Activated naive CD8-positive, alpha-beta T cell treated with anti-CD3 and anti-CD28 coated beads for 36 hours (primary cell): ENCODE data around the gene LRRTM4. TPM values are rescaled to one million over a fixed set of nuclear protein-coding genes. Genes with fewer than 3 reads are reported as not detected.
"Not testable (repeated sequence)": the region's sequence is repeated elsewhere in the genome, so short reads cannot be mapped to it uniquely, and the experiment has no call there.

Source experiments
- DNase-seq: peaks from one replicate; pipeline ENCODE4 v3.0.0; 2021
- H3K27ac Mint-ChIP-seq: one replicate; pipeline ENCODE4 v1.8.0; 2022; ENCODE audit warnings: mild to moderate bottlenecking, moderate library complexity, mixed read lengths
- H3K27me3 Mint-ChIP-seq: one replicate; pipeline ENCODE4 v1.8.0; 2022; ENCODE audit warnings: mild to moderate bottlenecking, mixed read lengths
- H3K36me3 Mint-ChIP-seq: one replicate; pipeline ENCODE4 v1.8.0; 2021; ENCODE audit warnings: mild to moderate bottlenecking, mixed read lengths
- H3K4me1 Mint-ChIP-seq: one replicate; pipeline ENCODE4 v1.8.0; 2021; ENCODE audit warnings: mixed read lengths
- H3K4me3 Mint-ChIP-seq: one replicate; pipeline ENCODE4 v1.8.0; 2022; ENCODE audit warnings: mild to moderate bottlenecking, moderate library complexity, mixed read lengths
- H3K9me3 Mint-ChIP-seq: one replicate; pipeline ENCODE4 v1.8.0; 2022; ENCODE audit warnings: mixed read lengths
- total RNA-seq, 2 experiments: library from RNA; stranded (reverse); gene quantifications; one replicate each; pipeline ENCODE4 v1.2.3, GENCODE V29; 2021

LRRTM4 gene
- total RNA-seq, 2 experiments from 2014 or later: not detected

GRCh38 chr2:77081597-77081996 lies 440.6 kb downstream of the LRRTM4 start:
- Mint-ChIP-seq H3K36me3 (no peaks in the 10 kb centered on the region), H3K27me3 (no peaks in the 10 kb centered on the region), H3K9me3 (peaks cover 9% of the 10 kb centered on the region), H3K4me1 (no peaks in the 10 kb centered on the region), H3K4me3 (no peak overlapping the region), H3K27ac (no peak overlapping the region)
- no peak for DNase-seq

- Mint-ChIP-seq H3K4me1 (no peaks in the 10 kb centered on the region), H3K27me3 (no peaks in the 10 kb centered on the region), H3K36me3 (no peaks in the 10 kb centered on the region), H3K27ac (no peak overlapping the region), H3K4me3 (no peak overlapping the region), H3K9me3 (peaks cover 2% of the 10 kb centered on the region)
- no peak for DNase-seq
Measured at GRCh38 chr2:77064324-77064723, 457.9 kb downstream of the LRRTM4 start.

- Mint-ChIP-seq H3K36me3 (no peaks in the 10 kb centered on the region), H3K4me3 (no peak overlapping the region), H3K9me3 (peaks cover 5% of the 10 kb centered on the region), H3K4me1 (no peaks in the 10 kb centered on the region), H3K27me3 (no peaks in the 10 kb centered on the region), H3K27ac (no peak overlapping the region)
- DNase-seq: no peak
Measured at GRCh38 chr2:77054938-77055337, 467.2 kb downstream of the LRRTM4 start.

GRCh38 chr2:77046339-77046738 lies 475.8 kb downstream of the LRRTM4 start:
- Mint-ChIP-seq H3K4me1 (no peaks in the 10 kb centered on the region), H3K36me3 (no peaks in the 10 kb centered on the region), H3K27me3 (no peaks in the 10 kb centered on the region), H3K4me3 (no peak overlapping the region), H3K27ac (no peak overlapping the region), H3K9me3 (peaks cover 12% of the 10 kb centered on the region)
- DNase-seq: no peak

- H3K4me3 Mint-ChIP-seq, H3K4me1 Mint-ChIP-seq, H3K27me3 Mint-ChIP-seq, H3K36me3 Mint-ChIP-seq, DNase-seq, H3K27ac Mint-ChIP-seq: not testable (repeated sequence)
- peaks cover 12% of the 10 kb centered on the region for H3K9me3 Mint-ChIP-seq
Measured at GRCh38 chr2:77045456-77045855, 476.7 kb downstream of the LRRTM4 start.

GRCh38 chr2:77034445-77034844 lies 487.7 kb downstream of the LRRTM4 start:
- no peaks in the 10 kb centered on the region for H3K4me1 Mint-ChIP-seq
- no peak overlapping the region for H3K4me3 Mint-ChIP-seq
- peaks cover under 1% of the 10 kb centered on the region for H3K9me3 Mint-ChIP-seq
- no peaks in the 10 kb centered on the region for H3K27me3 Mint-ChIP-seq
- no peaks in the 10 kb centered on the region for H3K36me3 Mint-ChIP-seq
- DNase-seq: no peak
- no peak overlapping the region for H3K27ac Mint-ChIP-seq

GRCh38 chr2:77029237-77029636 lies 492.9 kb downstream of the LRRTM4 start:
- H3K27me3 Mint-ChIP-seq, H3K9me3 Mint-ChIP-seq, H3K36me3 Mint-ChIP-seq, H3K27ac Mint-ChIP-seq, H3K4me3 Mint-ChIP-seq, H3K4me1 Mint-ChIP-seq, DNase-seq: not testable (repeated sequence)

GRCh38 chr2:77028032-77028600 lies 494.1 kb downstream of the LRRTM4 start:
- H3K36me3 Mint-ChIP-seq: no peaks in the 10 kb centered on the region
- H3K9me3 Mint-ChIP-seq: peaks cover 10% of the 10 kb centered on the region
- no peak overlapping the region for H3K27ac Mint-ChIP-seq
- no peaks in the 10 kb centered on the region for H3K4me1 Mint-ChIP-seq
- no peak for DNase-seq
- no peaks in the 10 kb centered on the region for H3K27me3 Mint-ChIP-seq
- no peak overlapping the region for H3K4me3 Mint-ChIP-seq

- H3K27ac Mint-ChIP-seq: no peak overlapping the region
- H3K9me3 Mint-ChIP-seq: peaks cover 12% of the 10 kb centered on the region
- H3K36me3 Mint-ChIP-seq: no peaks in the 10 kb centered on the region
- no peak for DNase-seq
- no peaks in the 10 kb centered on the region for H3K27me3 Mint-ChIP-seq
- H3K4me3 Mint-ChIP-seq: no peak overlapping the region
- no peaks in the 10 kb centered on the region for H3K4me1 Mint-ChIP-seq
Measured at GRCh38 chr2:77025714-77026113, 496.5 kb downstream of the LRRTM4 start.

GRCh38 chr2:77021161-77021560 lies 501.0 kb downstream of the LRRTM4 start:
- Mint-ChIP-seq H3K4me1 (no peaks in the 10 kb centered on the region), H3K9me3 (peaks cover 2% of the 10 kb centered on the region), H3K27me3 (no peaks in the 10 kb centered on the region), H3K4me3 (no peak overlapping the region), H3K36me3 (no peaks in the 10 kb centered on the region), H3K27ac (no peak overlapping the region)
- DNase-seq: no peak

- no peak overlapping the region for H3K27ac Mint-ChIP-seq
- H3K9me3 Mint-ChIP-seq: peaks cover 2% of the 10 kb centered on the region
- H3K4me1 Mint-ChIP-seq: no peaks in the 10 kb centered on the region
- no peaks in the 10 kb centered on the region for H3K36me3 Mint-ChIP-seq
- H3K27me3 Mint-ChIP-seq: no peaks in the 10 kb centered on the region
- no peak for DNase-seq
- H3K4me3 Mint-ChIP-seq: no peak overlapping the region
Measured at GRCh38 chr2:77018219-77018618, 504.0 kb downstream of the LRRTM4 start.

- no peaks in the 10 kb centered on the region for H3K36me3 Mint-ChIP-seq
- H3K4me3 Mint-ChIP-seq: no peak overlapping the region
- H3K9me3 Mint-ChIP-seq: peaks cover 1% of the 10 kb centered on the region
- H3K27ac Mint-ChIP-seq: no peak overlapping the region
- H3K27me3 Mint-ChIP-seq: no peaks in the 10 kb centered on the region
- H3K4me1 Mint-ChIP-seq: no peaks in the 10 kb centered on the region
- DNase-seq: no peak
Measured at GRCh38 chr2:77017355-77017745, 504.8 kb downstream of the LRRTM4 start.

- Mint-ChIP-seq H3K36me3 (no peaks in the 10 kb centered on the region), H3K4me3 (no peak overlapping the region), H3K27me3 (no peaks in the 10 kb centered on the region), H3K9me3 (no peaks in the 10 kb centered on the region), H3K4me1 (no peaks in the 10 kb centered on the region), H3K27ac (no peak overlapping the region)
- DNase-seq: no peak
Measured at GRCh38 chr2:77016443-77017354, 505.5 kb downstream of the LRRTM4 start.

GRCh38 chr2:77013953-77014352 lies 508.2 kb downstream of the LRRTM4 start:
- no peaks in the 10 kb centered on the region for H3K27me3 Mint-ChIP-seq
- no peaks in the 10 kb centered on the region for H3K4me1 Mint-ChIP-seq
- no peaks in the 10 kb centered on the region for H3K9me3 Mint-ChIP-seq
- DNase-seq: no peak
- H3K4me3 Mint-ChIP-seq: no peak overlapping the region
- H3K36me3 Mint-ChIP-seq: no peaks in the 10 kb centered on the region
- no peak overlapping the region for H3K27ac Mint-ChIP-seq

GRCh38 chr2:77013457-77013856 lies 508.7 kb downstream of the LRRTM4 start:
- no peaks in the 10 kb centered on the region for H3K27me3 Mint-ChIP-seq
- H3K27ac Mint-ChIP-seq: no peak overlapping the region
- no peaks in the 10 kb centered on the region for H3K9me3 Mint-ChIP-seq
- DNase-seq: no peak
- H3K4me1 Mint-ChIP-seq: no peaks in the 10 kb centered on the region
- H3K4me3 Mint-ChIP-seq: no peak overlapping the region
- H3K36me3 Mint-ChIP-seq: no peaks in the 10 kb centered on the region

GRCh38 chr2:77009307-77009706 lies 512.9 kb downstream of the LRRTM4 start:
- H3K27ac Mint-ChIP-seq: no peak overlapping the region
- no peak for DNase-seq
- no peaks in the 10 kb centered on the region for H3K4me1 Mint-ChIP-seq
- H3K9me3 Mint-ChIP-seq: peaks cover 3% of the 10 kb centered on the region
- H3K27me3 Mint-ChIP-seq: no peaks in the 10 kb centered on the region
- H3K36me3 Mint-ChIP-seq: no peaks in the 10 kb centered on the region
- no peak overlapping the region for H3K4me3 Mint-ChIP-seq
